ENCODE data around the gene POC1A.

DNA sequence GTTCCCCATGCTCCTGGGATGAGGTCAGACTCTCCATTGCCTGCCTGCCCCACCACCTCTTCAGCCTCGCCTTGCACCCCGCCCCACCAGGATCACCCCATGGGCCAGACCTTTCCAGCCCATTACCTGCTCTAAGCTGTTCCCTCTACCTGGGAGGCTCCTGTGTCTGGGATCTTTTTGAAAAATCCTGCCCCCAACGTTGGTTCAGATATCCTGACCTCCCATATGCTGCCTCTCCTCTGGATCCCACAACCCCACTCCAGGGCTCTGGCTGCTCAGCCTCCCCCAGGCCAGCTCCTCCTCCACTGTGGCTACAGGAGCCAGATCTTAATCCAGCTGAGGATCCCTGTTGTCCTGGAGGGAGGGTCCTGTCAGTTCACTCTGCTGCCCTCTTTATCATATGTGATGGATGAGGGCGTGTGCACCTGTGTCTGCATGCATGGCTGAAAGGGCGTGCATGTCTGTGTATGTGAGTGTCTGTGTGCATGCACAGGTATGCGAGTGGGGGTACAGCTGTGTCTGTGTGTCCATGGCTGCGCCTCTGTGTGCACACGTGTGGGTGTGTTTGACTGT lies 22.0 kb upstream of the POC1A start:
- TF ChIP-seq, protein P1, sequence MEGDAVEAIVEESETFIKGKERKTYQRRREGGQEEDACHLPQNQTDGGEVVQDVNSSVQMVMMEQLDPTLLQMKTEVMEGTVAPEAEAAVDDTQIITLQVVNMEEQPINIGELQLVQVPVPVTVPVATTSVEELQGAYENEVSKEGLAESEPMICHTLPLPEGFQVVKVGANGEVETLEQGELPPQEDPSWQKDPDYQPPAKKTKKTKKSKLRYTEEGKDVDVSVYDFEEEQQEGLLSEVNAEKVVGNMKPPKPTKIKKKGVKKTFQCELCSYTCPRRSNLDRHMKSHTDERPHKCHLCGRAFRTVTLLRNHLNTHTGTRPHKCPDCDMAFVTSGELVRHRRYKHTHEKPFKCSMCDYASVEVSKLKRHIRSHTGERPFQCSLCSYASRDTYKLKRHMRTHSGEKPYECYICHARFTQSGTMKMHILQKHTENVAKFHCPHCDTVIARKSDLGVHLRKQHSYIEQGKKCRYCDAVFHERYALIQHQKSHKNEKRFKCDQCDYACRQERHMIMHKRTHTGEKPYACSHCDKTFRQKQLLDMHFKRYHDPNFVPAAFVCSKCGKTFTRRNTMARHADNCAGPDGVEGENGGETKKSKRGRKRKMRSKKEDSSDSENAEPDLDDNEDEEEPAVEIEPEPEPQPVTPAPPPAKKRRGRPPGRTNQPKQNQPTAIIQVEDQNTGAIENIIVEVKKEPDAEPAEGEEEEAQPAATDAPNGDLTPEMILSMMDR (conservative IDR thresholded peaks at IDR 0.05), result no peak
- no peak for TF ChIP-seq EZH2 (IDR thresholded peaks at IDR 0.05; ENCODE audit: low read depth)

Data from PC-9 (cell line).